ENCODE measurements around the gene SHLD3.

DNA sequence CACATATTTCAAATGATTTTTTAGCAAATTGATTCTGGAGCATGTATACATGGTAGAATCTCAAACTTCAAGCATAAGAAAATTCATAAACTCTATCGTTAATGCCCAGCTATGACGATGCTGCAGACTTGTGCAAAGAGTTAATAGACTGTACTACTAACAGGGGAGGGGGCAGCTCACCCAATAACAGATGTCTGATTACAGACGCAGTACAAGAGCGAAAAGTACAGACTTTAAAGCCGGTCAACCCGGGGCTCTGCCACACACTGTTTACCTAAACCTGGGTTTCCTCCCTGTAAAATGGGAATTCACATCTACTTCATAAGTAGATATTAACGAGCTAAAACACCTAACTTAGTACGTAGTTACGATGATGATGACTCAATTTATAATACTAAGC is 1.3 kb upstream of the SHLD3 start:
- TF ChIP-seq, protein P1, sequence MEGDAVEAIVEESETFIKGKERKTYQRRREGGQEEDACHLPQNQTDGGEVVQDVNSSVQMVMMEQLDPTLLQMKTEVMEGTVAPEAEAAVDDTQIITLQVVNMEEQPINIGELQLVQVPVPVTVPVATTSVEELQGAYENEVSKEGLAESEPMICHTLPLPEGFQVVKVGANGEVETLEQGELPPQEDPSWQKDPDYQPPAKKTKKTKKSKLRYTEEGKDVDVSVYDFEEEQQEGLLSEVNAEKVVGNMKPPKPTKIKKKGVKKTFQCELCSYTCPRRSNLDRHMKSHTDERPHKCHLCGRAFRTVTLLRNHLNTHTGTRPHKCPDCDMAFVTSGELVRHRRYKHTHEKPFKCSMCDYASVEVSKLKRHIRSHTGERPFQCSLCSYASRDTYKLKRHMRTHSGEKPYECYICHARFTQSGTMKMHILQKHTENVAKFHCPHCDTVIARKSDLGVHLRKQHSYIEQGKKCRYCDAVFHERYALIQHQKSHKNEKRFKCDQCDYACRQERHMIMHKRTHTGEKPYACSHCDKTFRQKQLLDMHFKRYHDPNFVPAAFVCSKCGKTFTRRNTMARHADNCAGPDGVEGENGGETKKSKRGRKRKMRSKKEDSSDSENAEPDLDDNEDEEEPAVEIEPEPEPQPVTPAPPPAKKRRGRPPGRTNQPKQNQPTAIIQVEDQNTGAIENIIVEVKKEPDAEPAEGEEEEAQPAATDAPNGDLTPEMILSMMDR (conservative IDR thresholded peaks at IDR 0.05; ENCODE audit: low read depth, low read length) = no peak
- no peak for TF ChIP-seq EZH2phosphoT487 (IDR thresholded peaks at IDR 0.05; ENCODE audit: borderline replicate concordance, low read length)

All from PC-3 (cell line).